Ovary (tissue), 10 donors: ENCODE results near the gene CEP120. TPM values are rescaled to one million over a fixed set of nuclear protein-coding genes. Genes with fewer than 3 reads are reported as not detected.
"Not testable (repeated sequence)": the region's sequence is repeated elsewhere in the genome, so short reads cannot be mapped to it uniquely, and the experiment has no call there.

Experiments
- DNase-seq, 5 donors: peaks; one replicate each; pipeline ENCODE4 v3.0.0-alpha.2; 2019 to 2020
- H3K27ac ChIP-seq, 2 donors: fragments of 200-600 bp; one replicate each; pipeline versions ENCODE4 v1.5.1 to v1.8.0; 2019 to 2022
- H3K27me3 ChIP-seq: fragments of 200-600 bp; one replicate; pipeline ENCODE4 v1.8.0; 2022
- H3K36me3 ChIP-seq: fragments of 200-600 bp; sonication (generic); one replicate; pipeline ENCODE4 v1.5.1; 2019
- H3K4me1 ChIP-seq: one replicate; pipeline ENCODE4 v1.8.1; 2013; ENCODE audit warnings: mild to moderate bottlenecking, moderate library complexity; ENCODE audit not compliant: insufficient read depth
- H3K4me3 ChIP-seq: fragments of 200-600 bp; sonication (generic); one replicate; pipeline ENCODE4 v1.5.1; 2017
- H3K9me3 ChIP-seq, 2 donors: fragments of 200-600 bp in 1 of 2; sonication (generic) in 1 of 2; one replicate each; pipeline versions ENCODE4 v1.5.1 to v1.8.1; 2013 to 2019; ENCODE audit warnings: mild to moderate bottlenecking in 1 of 2, moderate library complexity in 1 of 2
- CTCF ChIP-seq, 3 donors: fragments of 450-650 bp in 2 of 3; fragments of 200-600 bp in 1 of 3; IDR thresholded peaks; one replicate each; pipeline versions ENCODE4 v1.5.1 to v1.8.0; 2016 to 2022; ENCODE audit warnings: antibody characterized with exemption in 3 of 3, mild to moderate bottlenecking in 1 of 3
- EP300 ChIP-seq: sonication (generic); formaldehyde crosslinking; IDR thresholded peaks from one replicate; pipeline ENCODE4 v1.6.1; 2017; ENCODE audit warnings: antibody characterized with exemption
- POLR2A ChIP-seq: fragments of 450-650 bp; IDR thresholded peaks from one replicate; pipeline ENCODE4 v1.6.1; 2017; ENCODE audit warnings: antibody characterized with exemption, mild to moderate bottlenecking, moderate library complexity
- WGBS, 3 donors: extraction: QIAGEN DNeasy Blood & Tissue Kit in 1 of 3; methylation state at CpG; one replicate each; pipeline versions ENCODE4 v1.1.5 to v1.1.7; 2013 to 2017; 5-methylcytosine and 5-hydroxymethylcytosine counted together
- intact Hi-C, 4 donors: fragments of 100-400 bp; cut with DNase I; formaldehyde crosslinking; loops; one replicate each; pipeline versions ENCODE4 v1.11.0 to v1.15.1; 2022 to 2023
- long read RNA-seq, 3 donors: library from polyadenylated mRNA in 2 of 3; unstranded in 2 of 3; transcript quantifications; one replicate each; pipeline ENCODE4 v2.0.0 and lab custom pipeline, GENCODE V29; 2021 to 2026
- polyA plus RNA-seq, 2 donors: library from polyadenylated mRNA; stranded (reverse); fragments of 200-250 nt in 1 of 2; fragments of 350-450 nt in 1 of 2; fragmentation: Illumina TruSeq in 1 of 2; extraction: RNeasy Lipid Tissue Mini Kit (QIAGEN cat#74804) in 1 of 2; gene quantifications; one replicate each; pipeline ENCODE4 v1.2.3, GENCODE V29; 2013 to 2014
- total RNA-seq, 7 donors: library from RNA; depleted of rRNA in 2 of 7; stranded (reverse); fragments of >200 nt in 2 of 7; fragmentation: NEBNext Ultra II Directional in 3 of 7; extraction: Animal tissue kit (Norgen Biotek cat#: 25700) in 3 of 7; gene quantifications; one replicate each; pipeline versions ENCODE4 v1.1.0 to v1.2.4, GENCODE V29; 2016 to 2023
- donor health status: DM: no; HTN: no; CAD: no; lungs with moderate emphysema.
- donor health status: DM: no; HTN: no; CAD: no.
- donor health status: Bipolar disorder and iron deficiency.
- donor health status: DM: yes; HTN: yes; CAD: no.
- donor health status: DM: no; HTN: no; CAD: no.
- donor health status: DM: yes; HTN: yes; CAD: no.

The CEP120 gene
- 10 to 100 TPM; 20.9 to 33.0 (median 30.7) TPM for total RNA-seq
- 10 to 100 TPM; 15.3 to 17.8 TPM for polyA plus RNA-seq
- long read RNA-seq, donor 1, partial matches to known transcripts: 1 of 3 reads
- long read RNA-seq, donor 1, other reads (novel, unspliced or antisense): 2 of 3 reads
- long read RNA-seq, donor 2, full-length matches to known transcripts: 1 of 1 reads
- long read RNA-seq, donor 2, partial matches to known transcripts: 0 of 1 reads
- long read RNA-seq, donor 2, other reads (novel, unspliced or antisense): 0 of 1 reads
- long read RNA-seq, donor 3, full-length matches to known transcripts: 46 of 62 reads
- long read RNA-seq, donor 3, partial matches to known transcripts: 3 of 62 reads
- long read RNA-seq, donor 3, other reads (novel, unspliced or antisense): 13 of 62 reads

GRCh38 chr5:123423278-123424149, at the start of gene CEP120:
Gene CEP120, minus strand, starts transcription at chr5:123423403. Its CDS starts 405 bp downstream, at chr5:123422998.
- Histone ChIP-seq H3K9me3 (no peaks in the 10 kb centered on the region), H3K27ac (peak within 1 kb of the TSS; percentile 72 to 79), H3K4me1 (peaks cover 3% of the 10 kb centered on the region), H3K36me3 (no peaks in the 10 kb centered on the region), H3K27me3 (no peaks in the 10 kb centered on the region), H3K4me3 (peak within 1 kb of the TSS; percentile 74)
- intact Hi-C loops: loop anchor here in 2 of 4 donors (1.0 to 5.0 kb wide), 2 partner anchors 89 kb away; partner anchors contain the start of gene CSNK1G3 (in 2 of the 2)
- 0 to 1% (median 0%) methylated on average over 38 to 47 of the region's 47 CpGs for WGBS, 3 donors
- peak; percentile 97 to 99 (median 98) for DNase-seq
- TF ChIP-seq EP300: no peak
- peak; percentile 72 to 84 (median 83) for TF ChIP-seq CTCF (IDR thresholded peaks at IDR 0.05)
- TF ChIP-seq POLR2A: peak; percentile 78

- no peaks in the 10 kb centered on the region for H3K4me1 ChIP-seq
- intact Hi-C loops: no loop called here
- DNase-seq: no peak
- no peaks in the 10 kb centered on the region for H3K27me3 ChIP-seq
- H3K4me3 ChIP-seq: no peak overlapping the region
- no peaks in the 10 kb centered on the region for H3K9me3 ChIP-seq
- 77 to 83% (median 79%) methylated on average over 8 of the region's 8 CpGs for WGBS, 3 donors
- H3K27ac ChIP-seq: no peak overlapping the region
- no peak for TF ChIP-seq POLR2A
- no peak for TF ChIP-seq CTCF (IDR thresholded peaks at IDR 0.05)
- TF ChIP-seq EP300: no peak
- no peaks in the 10 kb centered on the region for H3K36me3 ChIP-seq
Measured at GRCh38 chr5:123472150-123472924, 49.1 kb upstream of the CEP120 start.

GRCh38 chr5:123471385-123471784, 48.2 kb upstream of the CEP120 start:
- WGBS, 3 donors: 81 to 82% (median 81%) methylated on average over 3 of the region's 3 CpGs
- Histone ChIP-seq H3K36me3 (no peaks in the 10 kb centered on the region), H3K27ac (no peak overlapping the region), H3K4me1 (no peaks in the 10 kb centered on the region), H3K9me3 (no peaks in the 10 kb centered on the region), H3K4me3 (no peak overlapping the region), H3K27me3 (no peaks in the 10 kb centered on the region)
- DNase-seq: no peak
- no peak for TF ChIP-seq POLR2A
- TF ChIP-seq EP300: no peak
- no peak for TF ChIP-seq CTCF (IDR thresholded peaks at IDR 0.05)
- intact Hi-C loops: no loop called here

- H3K27me3 ChIP-seq, H3K27ac ChIP-seq, H3K4me1 ChIP-seq, H3K9me3 ChIP-seq, DNase-seq, H3K4me3 ChIP-seq, H3K36me3 ChIP-seq, intact Hi-C loops: not testable (repeated sequence)
- 89 to 92% (median 90%) methylated on average over 1 of the region's 1 CpG for WGBS, 3 donors
Measured at GRCh38 chr5:123466839-123467238, 43.6 kb upstream of the CEP120 start.
